Left lung (tissue), 10 donors: ENCODE measurements around the gene EGR4. TPM values are rescaled to one million over a fixed set of nuclear protein-coding genes. Genes with fewer than 3 reads are reported as not detected.
A peak's percentile ranks its signal among the peaks of the same experiment; 100 is the strongest.

Experiments used
- ATAC-seq: fragments of 200-7000 bp; cut with Tn5 transposase; one replicate; pipeline ENCODE4 v1.9.1; 2020; ENCODE audit warnings: moderate library complexity
- DNase-seq, 4 donors: peaks; one replicate each; pipeline ENCODE4 v3.0.0-alpha.2; 2013 to 2020
- H3K27ac ChIP-seq, 2 donors: fragments of 200-600 bp; sonication (generic) in 1 of 2; one replicate each; pipeline versions ENCODE4 v1.5.0 to v1.8.0; 2020 to 2021
- H3K27me3 ChIP-seq, 2 donors: fragments of 200-600 bp; sonication (generic) in 1 of 2; one replicate each; pipeline versions ENCODE4 v1.5.0 to v1.8.0; 2020 to 2021
- H3K36me3 ChIP-seq, 2 donors: fragments of 200-600 bp; sonication (generic) in 1 of 2; one replicate each; pipeline versions ENCODE4 v1.5.0 to v1.8.0; 2020 to 2021
- H3K4me1 ChIP-seq, 2 donors: fragments of 200-600 bp; one replicate each; pipeline ENCODE4 v1.8.0; 2021
- H3K4me3 ChIP-seq, 2 donors: fragments of 200-600 bp; sonication (generic) in 1 of 2; one replicate each; pipeline versions ENCODE4 v1.5.0 to v1.8.0; 2020 to 2021; ENCODE audit warnings: mild to moderate bottlenecking in 1 of 2
- H3K9me3 ChIP-seq, 2 donors: fragments of 200-600 bp; sonication (generic) in 1 of 2; one replicate each; pipeline versions ENCODE4 v1.5.0 to v1.8.0; 2020 to 2021
- intact Hi-C, 2 donors: fragments of 100-400 bp; cut with DNase I; formaldehyde crosslinking; loops; one replicate each; pipeline versions ENCODE4 v1.11.2 to v1.14.2; 2022
- polyA plus RNA-seq, 6 donors: library from polyadenylated mRNA; unstranded; fragments of 120-200 nt; gene quantifications; one replicate each; pipeline ENCODE4 v1.2.1, GENCODE V29; 2013; ENCODE audit not compliant: insufficient read length in 6 of 6
- total RNA-seq, 2 donors: library from RNA; stranded (reverse); fragmentation: NEBNext Ultra II Directional; extraction: Animal tissue kit (Norgen Biotek cat#: 25700); gene quantifications; one replicate each; pipeline ENCODE4 v1.2.1, GENCODE V29; 2021
- TF ChIP-seq, protein P1 (sequence below), 2 donors: fragments of 200-600 bp; sonication (generic) in 1 of 2; IDR thresholded peaks; one replicate each; pipeline versions ENCODE4 v1.5.0 to v1.8.0; 2021; ENCODE audit warnings: antibody characterized with exemption in 2 of 2
- donor health status: DM: no; HTN: yes; CAD: no.
- donor health status: DM: no; HTN: no; CAD: no.

Gene EGR4
- total and polyA plus RNA-seq, 8 donors = 0.08 TPM; not detected in 7

DNA sequence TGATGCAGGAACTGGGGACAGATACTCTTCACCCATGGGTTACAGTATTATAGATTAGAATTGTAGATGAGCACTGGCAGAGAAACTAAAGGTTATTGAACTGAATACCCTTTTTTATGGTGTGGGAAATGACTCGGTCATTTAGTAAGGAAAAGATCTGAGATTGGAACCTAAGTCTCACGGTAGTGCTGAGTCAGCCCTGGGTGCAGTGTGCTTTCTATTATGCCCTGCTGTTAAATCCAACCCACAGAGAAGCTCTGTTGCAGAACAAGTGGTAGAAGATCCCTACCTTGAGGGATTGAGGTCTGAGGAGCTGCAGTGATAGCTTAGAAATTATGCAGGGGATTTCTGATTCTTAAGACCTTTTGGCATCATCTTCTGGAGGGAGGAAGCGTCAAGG, 46.5 kb downstream of the EGR4 start:
- Histone ChIP-seq H3K27ac (no peak overlapping the region), H3K4me3 (no peak overlapping the region), H3K9me3 (no peaks in the 10 kb centered on the region), H3K36me3 (peaks cover 0 to 100% of the 10 kb centered on the region in 2 donors), H3K27me3 (no peaks in the 10 kb centered on the region), H3K4me1 (peaks cover 6 to 15% of the 10 kb centered on the region in 2 donors)
- intact Hi-C loops = no loop called here
- no peak for DNase-seq
- no peak for ATAC-seq
- TF ChIP-seq, protein P1, sequence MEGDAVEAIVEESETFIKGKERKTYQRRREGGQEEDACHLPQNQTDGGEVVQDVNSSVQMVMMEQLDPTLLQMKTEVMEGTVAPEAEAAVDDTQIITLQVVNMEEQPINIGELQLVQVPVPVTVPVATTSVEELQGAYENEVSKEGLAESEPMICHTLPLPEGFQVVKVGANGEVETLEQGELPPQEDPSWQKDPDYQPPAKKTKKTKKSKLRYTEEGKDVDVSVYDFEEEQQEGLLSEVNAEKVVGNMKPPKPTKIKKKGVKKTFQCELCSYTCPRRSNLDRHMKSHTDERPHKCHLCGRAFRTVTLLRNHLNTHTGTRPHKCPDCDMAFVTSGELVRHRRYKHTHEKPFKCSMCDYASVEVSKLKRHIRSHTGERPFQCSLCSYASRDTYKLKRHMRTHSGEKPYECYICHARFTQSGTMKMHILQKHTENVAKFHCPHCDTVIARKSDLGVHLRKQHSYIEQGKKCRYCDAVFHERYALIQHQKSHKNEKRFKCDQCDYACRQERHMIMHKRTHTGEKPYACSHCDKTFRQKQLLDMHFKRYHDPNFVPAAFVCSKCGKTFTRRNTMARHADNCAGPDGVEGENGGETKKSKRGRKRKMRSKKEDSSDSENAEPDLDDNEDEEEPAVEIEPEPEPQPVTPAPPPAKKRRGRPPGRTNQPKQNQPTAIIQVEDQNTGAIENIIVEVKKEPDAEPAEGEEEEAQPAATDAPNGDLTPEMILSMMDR (IDR thresholded peaks at IDR 0.05) = no peak

DNA sequence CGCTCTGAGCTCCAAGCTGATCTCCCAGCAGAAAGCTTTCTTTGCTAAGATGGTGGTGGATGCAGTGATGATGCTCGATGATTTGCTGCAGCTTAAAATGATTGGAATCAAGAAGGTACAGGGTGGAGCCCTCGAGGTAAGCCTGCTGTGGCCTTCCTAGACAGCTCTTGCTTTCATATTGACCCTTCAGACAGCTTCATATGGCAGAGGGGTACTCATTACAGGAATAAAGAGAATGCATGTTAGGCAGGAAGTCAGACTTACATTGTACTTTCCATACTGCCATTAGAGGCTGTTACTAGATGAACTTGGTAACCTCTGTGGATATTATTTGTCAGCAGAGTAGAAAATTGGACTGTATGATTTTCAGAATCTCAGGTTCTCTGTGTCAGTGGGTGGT, 48.8 kb downstream of the EGR4 start:
- H3K27me3 ChIP-seq = no peaks in the 10 kb centered on the region
- intact Hi-C loops = no loop called here
- H3K36me3 ChIP-seq = peaks cover 0 to 100% of the 10 kb centered on the region in 2 donors
- no peaks in the 10 kb centered on the region for H3K9me3 ChIP-seq
- no peak overlapping the region for H3K4me3 ChIP-seq
- ATAC-seq (no peak), DNase-seq (no peak)
- no peak overlapping the region for H3K27ac ChIP-seq
- H3K4me1 ChIP-seq = peaks cover 6 to 17% of the 10 kb centered on the region in 2 donors
- TF ChIP-seq, protein P1 (IDR thresholded peaks at IDR 0.05) = no peak

DNA sequence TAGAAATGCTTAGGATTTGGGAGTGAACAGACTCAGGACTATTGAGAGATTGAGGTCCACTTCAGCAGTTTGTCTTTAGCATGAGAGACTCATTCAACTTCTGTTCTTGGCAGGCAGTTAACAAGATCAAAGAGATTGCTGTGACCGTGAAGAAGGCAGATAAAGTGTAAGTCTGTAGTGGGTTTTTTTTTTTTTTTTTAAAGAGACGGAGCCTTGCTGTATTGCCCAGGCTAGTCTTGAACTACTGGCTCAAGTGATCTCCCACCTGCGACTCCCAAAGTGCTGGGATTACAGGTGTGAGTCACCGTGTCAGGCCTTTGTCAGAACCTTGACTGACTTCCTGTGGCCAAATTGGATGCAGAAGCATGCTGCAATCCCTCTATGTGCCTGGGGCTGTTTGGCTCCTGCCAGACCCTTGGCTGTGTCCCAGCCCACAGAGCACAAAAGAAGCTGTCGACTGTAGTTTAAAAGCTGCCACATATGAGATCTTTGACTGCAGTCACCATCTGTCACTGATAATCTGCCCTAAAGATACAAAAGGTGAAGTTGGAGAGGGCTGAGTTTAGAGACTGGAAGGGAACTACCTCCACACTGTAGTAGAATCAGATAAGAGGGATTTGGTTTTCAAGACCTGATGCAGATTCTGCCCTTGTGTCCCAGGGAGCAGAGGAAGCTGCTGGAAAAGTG, 49.3 kb downstream of the EGR4 start:
- intact Hi-C loops = no loop called here
- Histone ChIP-seq H3K27ac (no peak overlapping the region), H3K27me3 (no peaks in the 10 kb centered on the region), H3K9me3 (no peaks in the 10 kb centered on the region), H3K4me1 (peaks cover 9 to 21% of the 10 kb centered on the region in 2 donors), H3K36me3 (peaks cover 0 to 100% of the 10 kb centered on the region in 2 donors), H3K4me3 (no peak overlapping the region)
- TF ChIP-seq, protein P1 (IDR thresholded peaks at IDR 0.05) = no peak
- DNase-seq (peak in 2 of 4 donors; percentile 49 to 66), ATAC-seq (peak; percentile 93)

Other genes starting within 250 kb of the EGR4 start
- gene SFXN5, start 221.8 kb downstream of the EGR4 start, total RNA-seq = 10 to 100 TPM; 17.1 to 19.7 TPM
- 10 to 100 TPM; 14.5 to 21.1 (median 15.2) TPM for gene SFXN5, start 221.8 kb downstream of the EGR4 start, polyA plus RNA-seq
- 10 to 100 TPM; 21.1 to 29.8 TPM for gene RAB11FIP5, start 180.6 kb downstream of the EGR4 start, total RNA-seq
- gene RAB11FIP5, start 180.6 kb downstream of the EGR4 start, polyA plus RNA-seq = 10 to 100 TPM in 5 of 6 donors, 1 to 10 TPM in 1; 8.5 to 14.8 (median 13.5) TPM
- gene NOTO, start 91.0 kb downstream of the EGR4 start, total RNA-seq = not detected
- gene NOTO, start 91.0 kb downstream of the EGR4 start, polyA plus RNA-seq = under 1 TPM in 4 of 6 donors, not detected in 2; 0.10 to 0.17 (median 0.11) TPM
- 10 to 100 TPM; 12.1 to 18.0 TPM for gene SMYD5, start 79.3 kb downstream of the EGR4 start, total RNA-seq
- 10 to 100 TPM; 30.0 to 46.2 (median 38.6) TPM for gene SMYD5, start 79.3 kb downstream of the EGR4 start, polyA plus RNA-seq
- gene PRADC1, start 60.3 kb downstream of the EGR4 start, total RNA-seq = 10 to 100 TPM; 23.1 to 23.3 TPM
- gene PRADC1, start 60.3 kb downstream of the EGR4 start, polyA plus RNA-seq = 10 to 100 TPM in 5 of 6 donors, 1 to 10 TPM in 1; 8.5 to 17.3 (median 12.6) TPM
- gene CCT7, start 59.2 kb downstream of the EGR4 start, total RNA-seq = 100 to 1,000 TPM; 177 to 226 TPM
- gene CCT7, start 59.2 kb downstream of the EGR4 start, polyA plus RNA-seq = 100 to 1,000 TPM; 178 to 233 (median 214) TPM
- gene FBXO41, start 9.1 kb downstream of the EGR4 start, total RNA-seq = 1 to 10 TPM; 2.4 to 3.5 TPM
- 1 to 10 TPM; 1.4 to 2.2 (median 1.9) TPM for gene FBXO41, start 9.1 kb downstream of the EGR4 start, polyA plus RNA-seq
- 10 to 100 TPM; 16.4 to 16.7 TPM for gene ALMS1, start 92.3 kb upstream of the EGR4 start, total RNA-seq
- gene ALMS1, start 92.3 kb upstream of the EGR4 start, polyA plus RNA-seq = 10 to 100 TPM; 37.0 to 46.0 (median 41.4) TPM